BJ (cell line): ENCODE data around the gene TMEM39A. TPM values are rescaled to one million over a fixed set of nuclear protein-coding genes. Genes with fewer than 3 reads are reported as not detected.

Source experiments
- CTCF ChIA-PET: fragments of 350-600 bp; formaldehyde crosslinking; extraction: SDS; loops from one replicate; lab custom pipeline; 2021; ENCODE audit warnings: antibody characterized with exemption, inconsistent platforms; lab: Yijun Ruan, JAX
- POLR2A ChIA-PET: fragments of 300-600 bp; sonication (Branson Sonifier 250); formaldehyde crosslinking; extraction: SDS; loops from one replicate; lab custom pipeline; 2021; ENCODE audit warnings: antibody characterized with exemption; lab: Charles Lee
- DNase-seq: peaks from one replicate; pipeline ENCODE4 v3.0.0-alpha.2; 2011; ENCODE audit warnings: low read depth
- H3K27me3 ChIP-seq: 2 replicates; pipeline ENCODE4 v1.6.0; 2011; ENCODE audit warnings: low read length; ENCODE audit not compliant: control insufficient read depth, insufficient read depth
- H3K36me3 ChIP-seq: 2 replicates; pipeline ENCODE4 v1.5.1; 2011; ENCODE audit warnings: low read length; ENCODE audit not compliant: control insufficient read depth, insufficient read depth
- H3K4me3 ChIP-seq: 2 replicates; pipeline ENCODE4 v1.5.1; 2011; ENCODE audit warnings: low read depth, mild to moderate bottlenecking, control low read depth, low read length
- CTCF ChIP-seq: IDR thresholded peaks from 2 replicates; pipeline ENCODE4 v1.5.1; 2011; ENCODE audit warnings: low read depth, mild to moderate bottlenecking, control low read depth, inconsistent platforms, low read length, moderate library complexity; ENCODE audit not compliant: insufficient read depth
- polyA minus RNA-seq: library from RNA; depleted of rRNA, polyadenylated mRNA; stranded (reverse); fragments of >200 nt; gene quantifications from 2 replicates; pipeline ENCODE4 v1.2.3, GENCODE V29; 2011; rRNA and poly(A)+ RNA removed
- polyA plus RNA-seq: library from polyadenylated mRNA; depleted of rRNA; stranded (reverse); fragments of >200 nt; gene quantifications from 2 replicates; pipeline ENCODE4 v1.2.3, GENCODE V29; 2011; rRNA removed

Gene TMEM39A
- 34.4 and 35.1 TPM in 2 replicates for polyA plus RNA-seq
- 44.1 and 45.2 TPM in 2 replicates for polyA minus RNA-seq

GRCh38 chr3:119463171-119464169, at the start of gene TMEM39A:
Gene TMEM39A (minus strand): TSS chr3:119463615. CDS start chr3:119462074, 1,541 bp downstream.
- no peak for TF ChIP-seq CTCF
- DNase-seq = peak; percentile 85
- POLR2A ChIA-PET = interaction anchor here (0.6 to 0.9 kb wide), 2 partner anchors 13 to 200 kb away, joined by 3 read pairs; no protein-coding TSS in a partner anchor
- peak within 1 kb of the TSS; percentile 76 for H3K4me3 ChIP-seq
- peaks cover 5% of the 10 kb centered on the region for H3K36me3 ChIP-seq
- CTCF ChIA-PET = interaction anchor here (0.8 to 2.0 kb wide), 5 partner anchors 29 to 222 kb away, joined by 3 to 4 read pairs (median 4); no protein-coding TSS in a partner anchor
- H3K27me3 ChIP-seq = no peaks in the 10 kb centered on the region

- ChIA-PET CTCF (no interaction called here), POLR2A (no interaction called here)
- no peak for TF ChIP-seq CTCF
- Histone ChIP-seq H3K4me3 (no peak overlapping the region), H3K27me3 (no peaks in the 10 kb centered on the region), H3K36me3 (peaks cover 1% of the 10 kb centered on the region; the same call in 1 of the 2 replicates)
- no peak for DNase-seq
Observed at GRCh38 chr3:119510690-119511089, 47.3 kb upstream of the TMEM39A start.

- Histone ChIP-seq H3K36me3 (no peaks in the 10 kb centered on the region; the same call in 1 of the 2 replicates), H3K4me3 (no peak overlapping the region), H3K27me3 (no peaks in the 10 kb centered on the region)
- no peak for DNase-seq
- ChIA-PET CTCF (interaction anchor here (1.3 kb wide), 1 partner anchor 11 kb away, joined by 6 read pairs; no protein-coding TSS in a partner anchor), POLR2A (no interaction called here)
- no peak for TF ChIP-seq CTCF
Observed at GRCh38 chr3:119508172-119508845, 44.9 kb upstream of the TMEM39A start.

- TF ChIP-seq CTCF = no peak
- ChIA-PET POLR2A (no interaction called here), CTCF (no interaction called here)
- Histone ChIP-seq H3K36me3 (no peaks in the 10 kb centered on the region; the same call in 1 of the 2 replicates), H3K4me3 (no peak overlapping the region), H3K27me3 (no peaks in the 10 kb centered on the region)
- DNase-seq = no peak
Observed at GRCh38 chr3:119507404-119507803, 44.0 kb upstream of the TMEM39A start.
